Tibial nerve (tissue), 3 donors: ENCODE results near the gene SOWAHC.

Experiments used
- POLR2A ChIP-seq, 2 donors: fragments of 450-650 bp; IDR thresholded peaks; one replicate each; pipeline ENCODE4 v1.6.1; 2017; ENCODE audit warnings: antibody characterized with exemption in 2 of 2, mild to moderate bottlenecking in 2 of 2, moderate library complexity in 2 of 2
- TF ChIP-seq, protein P1 (sequence below), 5 experiments: fragments of 200-600 bp in 3 of 5; fragments of 450-650 bp in 2 of 5; sonication (generic) in 3 of 5; IDR thresholded peaks; one replicate each; pipeline ENCODE4 v1.5.1; 2016 to 2019; ENCODE audit warnings: antibody characterized with exemption in 5 of 5, mild to moderate bottlenecking in 3 of 5, moderate library complexity in 2 of 5

DNA sequence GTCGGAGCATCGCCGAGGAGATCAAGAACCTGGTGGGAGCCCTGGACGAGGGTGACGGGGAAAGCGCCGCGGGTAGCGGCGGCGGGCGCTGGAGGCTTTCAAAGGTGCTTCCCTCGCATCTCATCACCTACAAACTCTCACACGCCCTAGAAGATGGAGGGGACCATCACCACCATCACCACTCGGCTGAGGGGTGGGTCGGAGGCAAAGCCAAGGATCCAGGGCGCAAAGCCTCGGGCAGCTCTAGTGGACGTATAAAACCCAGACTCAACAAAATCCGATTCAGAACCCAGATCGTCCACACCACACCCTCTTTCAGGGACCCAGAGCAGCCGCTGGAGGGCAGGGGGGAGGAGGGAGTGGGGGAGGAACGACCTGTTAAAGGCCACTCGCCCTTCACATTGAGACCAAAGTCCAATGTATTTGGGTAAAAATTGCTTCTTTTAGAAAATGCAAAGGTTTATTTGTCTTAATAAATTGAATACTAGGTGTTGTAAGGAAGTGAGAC lies 1.5 kb downstream of the SOWAHC start:
- TF ChIP-seq, protein P1, sequence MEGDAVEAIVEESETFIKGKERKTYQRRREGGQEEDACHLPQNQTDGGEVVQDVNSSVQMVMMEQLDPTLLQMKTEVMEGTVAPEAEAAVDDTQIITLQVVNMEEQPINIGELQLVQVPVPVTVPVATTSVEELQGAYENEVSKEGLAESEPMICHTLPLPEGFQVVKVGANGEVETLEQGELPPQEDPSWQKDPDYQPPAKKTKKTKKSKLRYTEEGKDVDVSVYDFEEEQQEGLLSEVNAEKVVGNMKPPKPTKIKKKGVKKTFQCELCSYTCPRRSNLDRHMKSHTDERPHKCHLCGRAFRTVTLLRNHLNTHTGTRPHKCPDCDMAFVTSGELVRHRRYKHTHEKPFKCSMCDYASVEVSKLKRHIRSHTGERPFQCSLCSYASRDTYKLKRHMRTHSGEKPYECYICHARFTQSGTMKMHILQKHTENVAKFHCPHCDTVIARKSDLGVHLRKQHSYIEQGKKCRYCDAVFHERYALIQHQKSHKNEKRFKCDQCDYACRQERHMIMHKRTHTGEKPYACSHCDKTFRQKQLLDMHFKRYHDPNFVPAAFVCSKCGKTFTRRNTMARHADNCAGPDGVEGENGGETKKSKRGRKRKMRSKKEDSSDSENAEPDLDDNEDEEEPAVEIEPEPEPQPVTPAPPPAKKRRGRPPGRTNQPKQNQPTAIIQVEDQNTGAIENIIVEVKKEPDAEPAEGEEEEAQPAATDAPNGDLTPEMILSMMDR (IDR thresholded peaks at IDR 0.05): no peak
- no peak for TF ChIP-seq POLR2A (IDR thresholded peaks at IDR 0.05)
